GM12874 (cell line): ENCODE measurements around the gene PSTPIP2.

Experiments
- CTCF ChIP-seq: IDR thresholded peaks from 2 replicates; pipeline ENCODE4 v1.5.1; 2011; ENCODE audit warnings: low read depth, mild to moderate bottlenecking, control low read depth, low read length, moderate library complexity; ENCODE audit not compliant: insufficient read depth

Gene PSTPIP2

GRCh38 chr18:46002934-46003333 is 69.1 kb downstream of the PSTPIP2 start:
- no peak for TF ChIP-seq CTCF

GRCh38 chr18:46001892-46002291 is 70.2 kb downstream of the PSTPIP2 start:
- no peak for TF ChIP-seq CTCF

- TF ChIP-seq CTCF = no peak
Measured at GRCh38 chr18:46001074-46001473, 71.0 kb downstream of the PSTPIP2 start.

GRCh38 chr18:45999536-45999935 is 72.5 kb downstream of the PSTPIP2 start:
- TF ChIP-seq CTCF = no peak

GRCh38 chr18:45998244-45998643 is 73.8 kb downstream of the PSTPIP2 start:
- no peak for TF ChIP-seq CTCF

- TF ChIP-seq CTCF = no peak
Measured at GRCh38 chr18:45997700-45998151, 74.3 kb downstream of the PSTPIP2 start.

GRCh38 chr18:45995461-45995860 is 76.6 kb downstream of the PSTPIP2 start:
- TF ChIP-seq CTCF = no peak

- no peak for TF ChIP-seq CTCF
Measured at GRCh38 chr18:45993438-45993837, 78.6 kb downstream of the PSTPIP2 start.
